ENCODE data around the gene ABCC1.
"Not testable (repeated sequence)": the region's sequence is repeated elsewhere in the genome, so short reads cannot be mapped to it uniquely, and the experiment has no call there.

Gene ABCC1

GRCh38 chr16:15967655-15968315 is 18.4 kb downstream of the ABCC1 start:
- DNase-seq (ENCODE audit: low read depth) = no peak

- no peak for DNase-seq (ENCODE audit: low read depth)
These were observed 20.8 kb downstream of the ABCC1 start for GRCh38 chr16:15970202-15970601.

DNA sequence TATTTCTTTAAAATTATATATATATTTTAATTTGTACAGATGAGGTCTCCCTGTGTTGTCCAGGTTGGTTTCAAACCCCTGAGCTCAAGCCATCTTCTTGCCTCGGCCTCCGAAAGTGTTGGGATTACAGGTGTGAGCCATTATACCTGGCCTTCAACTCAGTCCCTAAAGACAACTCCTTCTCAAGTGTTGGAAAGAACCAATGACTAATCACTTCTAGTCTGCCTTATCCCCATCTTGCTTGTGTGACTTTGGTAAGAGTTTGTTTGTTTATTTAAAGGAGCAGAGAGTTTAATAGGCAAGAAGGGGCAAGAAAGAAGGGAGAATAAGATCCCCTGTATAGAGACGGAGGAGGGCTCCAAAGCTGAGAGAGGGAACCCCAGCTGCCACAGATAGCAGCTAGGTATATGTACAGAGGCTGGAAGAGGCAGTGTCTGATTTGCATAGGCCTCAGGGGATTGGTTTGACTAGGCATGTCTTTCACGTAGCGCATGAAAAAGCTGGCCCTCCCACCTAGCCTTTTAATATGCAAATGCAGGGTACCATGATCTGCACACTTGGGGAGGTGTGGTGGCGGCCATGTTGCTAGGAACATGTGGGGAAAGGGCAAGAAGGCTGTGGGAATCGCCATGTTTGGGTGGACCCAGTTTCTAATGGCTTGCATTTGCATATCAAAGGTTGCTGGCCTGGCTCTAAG is 21.5 kb downstream of the ABCC1 start:
- no peak for DNase-seq (ENCODE audit: low read depth)

GRCh38 chr16:15971440-15971815 is 22.0 kb downstream of the ABCC1 start:
- no peak for DNase-seq (ENCODE audit: low read depth)

GRCh38 chr16:15972046-15972868 is 22.8 kb downstream of the ABCC1 start:
- DNase-seq (ENCODE audit: low read depth) = no peak

DNA sequence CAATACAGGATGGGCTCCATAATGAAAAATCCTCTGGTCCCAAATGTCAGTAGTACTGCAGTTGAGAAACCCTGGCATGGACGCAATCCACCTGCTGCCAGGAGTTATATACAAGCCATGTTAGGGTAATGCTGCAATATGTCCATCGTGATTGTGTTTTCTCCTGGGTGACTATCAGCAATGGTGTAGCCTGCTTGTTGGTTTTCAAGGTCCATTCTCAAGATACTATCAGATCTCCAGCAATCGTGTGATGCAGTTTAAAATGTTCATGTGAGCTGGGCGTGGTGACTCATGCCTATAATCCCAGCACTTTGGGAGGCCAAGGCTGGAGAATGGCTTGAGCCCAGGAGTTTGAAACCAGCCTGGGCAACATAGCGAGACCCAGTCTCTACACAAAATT is 24.0 kb downstream of the ABCC1 start:
- no peak for DNase-seq (ENCODE audit: low read depth)

DNA sequence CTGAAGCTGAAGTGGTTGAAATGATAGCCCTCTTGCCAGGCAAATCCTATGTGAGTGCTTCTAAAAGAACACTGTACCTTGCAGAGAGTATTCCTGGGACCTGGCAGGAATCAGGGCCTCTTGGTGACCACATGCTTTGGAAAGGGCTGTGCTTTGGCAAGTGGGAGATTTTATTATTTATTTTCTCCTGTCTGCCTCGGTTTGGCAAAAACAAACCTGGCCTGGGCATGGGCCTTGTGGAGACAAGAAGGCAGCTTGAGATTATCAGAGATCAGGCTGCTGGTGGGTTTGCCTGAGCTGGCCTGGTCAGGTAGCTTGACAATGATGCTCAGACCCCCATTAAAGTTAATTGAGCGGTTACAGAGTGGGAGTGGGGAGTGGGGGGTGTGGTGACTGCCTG is 24.6 kb downstream of the ABCC1 start:
- DNase-seq (ENCODE audit: low read depth) = no peak

DNA sequence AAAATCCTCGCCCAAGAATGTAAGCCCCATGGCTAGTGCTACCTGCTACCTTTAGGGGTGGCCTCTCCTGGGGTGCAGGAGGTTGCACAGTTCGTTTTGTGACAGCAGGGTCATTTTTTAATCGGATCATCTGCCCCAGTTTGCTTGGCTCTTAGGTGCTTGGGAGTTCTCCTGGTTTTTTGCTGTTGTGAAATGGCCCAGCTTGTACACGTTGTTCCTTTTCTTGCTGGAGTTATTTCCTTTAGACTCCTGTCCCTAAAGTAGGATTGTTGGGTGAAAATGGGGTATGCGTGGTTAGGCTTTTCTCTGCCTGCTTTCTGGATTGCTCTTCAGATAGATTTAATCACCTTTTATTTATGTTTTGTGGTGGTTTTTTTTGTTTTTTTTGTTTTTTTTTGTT is 25.8 kb downstream of the ABCC1 start:
- no peak for DNase-seq (ENCODE audit: low read depth)

DNA sequence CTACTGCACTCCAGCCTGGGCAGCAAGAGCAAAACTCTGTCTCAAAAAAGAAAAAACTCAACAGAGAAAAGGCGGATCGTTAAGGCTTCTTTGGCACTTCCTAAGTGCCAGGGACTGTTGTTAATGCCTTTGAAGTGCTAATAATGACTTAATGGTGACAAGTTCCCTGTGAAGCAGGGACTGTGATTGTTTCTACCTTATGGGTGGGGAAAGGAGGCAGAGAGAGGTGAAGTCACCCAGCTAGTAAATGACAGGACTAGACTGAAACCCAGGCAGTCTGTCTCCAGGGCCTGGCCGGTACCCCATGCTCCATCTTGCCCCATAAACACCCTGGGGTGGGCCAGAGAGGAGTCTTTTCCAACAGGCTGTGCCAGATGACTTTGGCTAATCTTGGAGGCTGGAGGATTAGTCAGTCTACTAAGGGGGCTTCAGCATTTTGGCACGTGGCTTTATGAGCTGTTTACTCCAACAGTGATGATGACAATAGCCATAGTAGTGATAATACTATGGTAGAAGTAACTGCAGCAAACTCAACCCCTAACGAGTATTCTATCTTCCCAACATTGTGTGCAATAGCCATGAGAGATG is 26.9 kb downstream of the ABCC1 start:
- DNase-seq (ENCODE audit: low read depth) = no peak

DNA sequence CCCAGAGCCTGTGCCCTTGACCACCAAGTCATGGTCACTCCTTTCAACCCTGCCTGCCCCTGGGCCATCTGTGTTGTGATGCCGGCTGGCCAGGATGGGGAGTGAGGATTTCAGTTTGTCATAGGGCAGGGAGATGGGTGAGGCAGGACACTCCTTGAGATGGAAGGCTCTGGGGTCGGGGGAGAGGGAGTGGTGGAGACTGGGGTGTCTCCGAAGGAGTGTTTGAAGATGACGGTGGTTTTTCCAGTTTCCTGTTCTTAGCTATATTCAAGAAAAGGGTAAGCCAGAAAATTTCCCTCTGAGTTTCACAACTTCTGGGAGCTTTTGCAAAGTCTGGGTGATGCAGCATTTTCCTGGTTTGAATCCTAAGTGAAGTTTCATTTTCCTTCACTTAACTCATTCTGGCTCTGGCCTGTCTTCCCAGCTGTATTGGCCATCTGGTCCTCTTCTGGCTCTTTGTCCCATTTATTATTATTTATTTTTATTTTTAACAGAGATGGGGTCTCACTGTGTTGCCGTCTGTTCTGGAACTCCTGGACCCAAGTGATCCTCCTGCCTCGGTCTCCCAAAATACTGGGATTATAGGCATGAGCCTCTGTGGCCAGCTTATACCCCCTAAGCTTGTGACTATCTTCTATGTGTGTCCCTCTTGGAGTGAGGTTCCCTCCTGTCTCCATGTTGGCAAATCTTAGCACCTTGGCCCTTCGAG is 27.7 kb downstream of the ABCC1 start:
- no peak for DNase-seq (ENCODE audit: low read depth)

DNA sequence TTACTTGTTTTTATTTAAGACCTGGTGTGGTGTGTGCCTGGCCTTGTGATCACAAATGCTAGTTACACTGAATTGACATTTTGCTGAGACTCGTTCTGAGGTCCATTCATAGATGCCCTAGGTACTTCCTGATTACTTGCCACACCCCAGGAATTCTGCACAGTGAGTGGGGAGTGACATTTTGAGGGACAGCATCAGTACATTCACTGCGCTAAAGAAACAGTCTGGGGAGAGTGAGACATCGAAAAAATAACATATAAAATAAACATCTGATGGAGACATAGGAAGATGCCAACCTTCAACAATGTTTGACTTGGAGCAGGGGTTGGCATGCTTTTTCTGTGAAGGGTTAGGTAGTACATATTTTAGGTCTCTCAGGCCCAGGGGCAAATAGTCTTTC is 30.4 kb downstream of the ABCC1 start:
- DNase-seq (ENCODE audit: low read depth) = no peak

GRCh38 chr16:15980329-15980728 is 30.9 kb downstream of the ABCC1 start:
- DNase-seq (ENCODE audit: low read depth) = no peak

- DNase-seq (ENCODE audit: low read depth) = no peak
These were observed 32.0 kb downstream of the ABCC1 start for GRCh38 chr16:15981382-15981781.

DNA sequence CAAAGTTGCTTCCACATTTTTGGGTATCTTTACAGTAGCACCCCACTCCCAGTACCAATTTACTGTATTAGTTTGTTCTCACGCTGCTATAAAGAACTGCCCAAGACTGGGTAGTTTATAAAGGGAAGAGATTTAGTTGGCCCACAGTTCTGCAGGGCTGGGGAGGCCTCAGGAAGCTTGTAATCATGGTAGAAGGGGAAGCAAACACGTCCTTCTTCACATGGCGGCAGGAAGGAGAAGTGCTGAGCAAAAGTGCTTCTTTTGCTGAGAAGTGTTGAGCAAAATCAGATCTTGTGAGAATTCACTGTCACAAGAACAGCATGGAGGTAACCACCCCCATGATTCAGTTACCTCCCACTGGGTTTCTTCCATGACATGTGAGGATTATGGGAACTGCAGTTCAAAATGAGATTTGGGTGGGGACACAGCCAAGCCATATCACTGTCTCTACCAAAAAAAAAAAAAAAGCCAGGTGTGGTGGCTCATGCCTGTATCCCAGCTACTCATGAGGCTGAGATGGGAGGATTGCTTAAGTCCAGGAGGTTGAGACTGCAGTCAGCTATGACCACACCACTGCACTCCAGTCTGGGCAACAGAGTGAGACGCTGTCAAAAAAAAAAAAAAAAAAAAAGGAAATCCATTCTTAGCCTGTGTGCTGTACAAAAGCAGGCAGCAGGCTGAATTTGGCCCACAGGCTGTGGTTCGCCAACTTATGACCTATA is 32.9 kb downstream of the ABCC1 start:
- DNase-seq (ENCODE audit: low read depth) = not testable (repeated sequence)

GRCh38 chr16:15983898-15984297 is 34.5 kb downstream of the ABCC1 start:
- peak; percentile 47 for DNase-seq (ENCODE audit: low read depth)

DNA sequence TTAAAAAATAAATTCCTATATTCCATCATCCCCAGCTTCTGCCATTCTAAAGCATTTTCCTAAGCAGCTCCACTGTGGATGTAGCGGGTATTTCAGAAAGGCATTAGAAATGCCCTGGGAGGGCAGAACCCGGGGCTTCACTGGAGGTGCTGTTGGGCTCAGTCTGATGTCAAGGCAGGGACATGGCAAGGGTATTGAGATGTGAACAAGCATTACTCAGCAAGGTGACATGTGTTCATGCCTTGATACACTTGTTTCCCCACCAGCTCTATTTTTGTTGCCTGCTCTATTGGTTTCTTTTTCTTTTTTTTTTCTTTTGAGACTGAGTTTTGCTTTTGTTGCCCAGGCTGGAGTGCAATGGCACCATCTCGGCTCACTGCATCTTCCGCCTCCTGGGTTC is 35.7 kb downstream of the ABCC1 start:
- no peak for DNase-seq (ENCODE audit: low read depth)

DNA sequence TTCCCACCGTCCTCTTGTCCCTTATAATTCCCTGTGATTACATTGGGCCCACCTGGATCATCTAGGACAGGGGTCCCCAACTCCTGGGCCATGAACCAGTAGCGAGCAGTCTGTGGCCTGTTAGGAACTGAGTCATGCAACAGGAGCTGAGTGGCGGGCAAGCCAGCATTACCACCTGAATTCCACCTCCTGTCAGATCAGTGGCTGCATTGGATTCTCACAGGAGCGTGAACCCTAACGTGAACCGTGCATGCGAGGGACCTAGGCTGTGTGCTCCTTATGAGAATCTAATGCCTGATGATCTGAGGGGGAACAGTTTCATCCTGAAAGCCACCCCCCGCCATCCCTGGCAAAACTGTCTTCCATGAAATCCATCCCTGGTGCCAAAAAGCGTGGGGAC is 36.8 kb downstream of the ABCC1 start:
- DNase-seq (ENCODE audit: low read depth) = no peak

GRCh38 chr16:15988268-15989013 is 39.0 kb downstream of the ABCC1 start:
- DNase-seq (ENCODE audit: low read depth) = no peak

- DNase-seq (ENCODE audit: low read depth) = no peak
These were observed 41.5 kb downstream of the ABCC1 start for GRCh38 chr16:15990902-15991301.

DNA sequence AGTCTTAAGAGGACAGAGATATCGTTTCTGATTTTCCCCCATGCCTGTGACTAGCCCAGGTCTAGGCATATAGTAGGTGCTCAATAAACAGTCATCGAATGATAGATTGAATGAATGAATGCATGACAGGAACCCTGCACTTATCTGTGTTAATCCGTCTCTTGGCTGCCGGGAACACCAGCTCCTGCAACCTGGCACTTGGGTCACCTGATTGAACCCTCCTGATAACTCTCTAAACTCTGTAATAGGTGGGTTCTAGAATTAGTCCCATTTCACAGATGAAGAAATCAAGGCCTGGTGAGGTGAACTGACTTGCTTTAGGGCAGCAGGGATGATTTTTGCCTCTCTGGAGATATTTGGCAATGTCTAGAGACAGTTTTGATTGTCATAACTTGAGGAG is 43.7 kb downstream of the ABCC1 start:
- no peak for DNase-seq (ENCODE audit: low read depth)

DNA sequence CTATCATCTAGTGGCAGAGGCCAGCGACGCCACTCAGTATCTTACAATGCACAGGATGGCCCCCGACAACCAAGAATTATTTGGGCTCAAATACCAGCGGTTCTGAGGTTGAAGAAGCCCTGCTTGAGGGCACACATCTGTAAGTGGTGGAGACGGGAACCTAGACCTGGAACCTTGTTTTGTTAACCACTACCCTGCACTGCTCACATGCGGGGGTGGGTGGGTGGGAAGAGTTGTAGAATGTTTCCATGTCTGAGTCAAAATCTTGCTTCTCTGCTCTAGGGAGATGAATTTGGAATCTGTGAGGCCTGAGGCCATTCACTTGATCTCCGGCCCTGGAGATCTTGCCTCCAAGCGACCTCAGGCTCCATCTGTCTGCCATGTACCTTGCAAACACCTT is 44.1 kb downstream of the ABCC1 start:
- no peak for DNase-seq (ENCODE audit: low read depth)

All from fibroblast of the conjunctiva (primary cell).